ENCODE results near the gene COX6A2. TPM values are rescaled to one million over a fixed set of nuclear protein-coding genes. Genes with fewer than 3 reads are reported as not detected.

Gene COX6A2
- total RNA-seq, 3 donors from 2014 or later, result 0.80 TPM; not detected in 2

DNA sequence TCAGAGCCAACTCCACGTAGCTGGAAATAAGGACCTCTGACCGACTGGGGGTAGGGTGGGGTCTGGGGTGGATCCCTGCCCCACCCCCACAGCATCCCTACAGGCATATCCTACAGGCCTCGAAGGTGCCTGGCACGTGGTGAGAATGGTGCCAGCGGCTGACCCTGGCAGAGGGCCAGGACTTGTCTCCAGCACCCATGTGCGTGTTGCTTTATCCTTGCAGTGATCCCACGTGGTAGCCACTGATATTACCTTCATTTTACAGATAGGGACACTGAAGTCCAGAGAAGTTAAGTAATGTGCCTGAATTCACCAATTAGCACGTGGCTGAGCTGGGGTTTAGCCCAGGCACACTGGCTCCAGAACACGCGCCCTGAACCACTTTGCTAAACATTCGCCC is 26.7 kb downstream of the COX6A2 start:
- no peak for TF ChIP-seq CTCF (IDR thresholded peaks at IDR 0.05)
- H3K9me3 ChIP-seq, result no peaks in the 10 kb centered on the region
- intact Hi-C loops (cut with DNase I, micrococcal nuclease), result no loop called here
- DNase-seq (no peak), ATAC-seq (no peak)
- no peak overlapping the region for H3K4me3 ChIP-seq
- no peaks in the 10 kb centered on the region for H3K4me1 ChIP-seq (ENCODE audit: low read depth)
- no peaks in the 10 kb centered on the region for H3K36me3 ChIP-seq (ENCODE audit: low read depth)

DNA sequence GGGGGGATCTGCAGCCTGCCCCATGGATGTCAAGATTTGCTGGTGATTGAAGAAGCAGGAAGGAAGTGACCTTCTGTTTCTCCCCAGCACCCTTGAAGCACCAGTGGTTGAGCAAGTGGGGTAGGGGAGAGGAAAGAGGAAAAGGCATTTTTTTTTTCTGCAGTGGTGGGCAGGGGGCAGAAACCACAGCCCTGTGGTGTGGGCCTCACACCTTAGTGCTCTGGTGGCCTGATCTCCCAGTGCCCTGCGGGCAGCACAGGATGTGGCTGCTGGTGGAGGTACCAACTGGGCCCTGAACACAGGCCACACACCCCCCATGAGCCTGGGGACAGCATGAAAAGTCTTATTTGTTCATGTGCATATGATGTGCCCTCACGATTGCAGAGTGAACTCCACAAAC is 28.0 kb downstream of the COX6A2 start:
- TF ChIP-seq CTCF (IDR thresholded peaks at IDR 0.05), result no peak
- DNase-seq, result no peak
- Histone ChIP-seq H3K36me3 (ENCODE audit: low read depth) (no peaks in the 10 kb centered on the region), H3K9me3 (no peaks in the 10 kb centered on the region), H3K4me3 (no peak overlapping the region), H3K4me1 (ENCODE audit: low read depth) (no peaks in the 10 kb centered on the region)
- ATAC-seq, result peak; percentile 20
- intact Hi-C loops (cut with DNase I, micrococcal nuclease), result no loop called here

- no peak overlapping the region for H3K4me3 ChIP-seq
- TF ChIP-seq CTCF (IDR thresholded peaks at IDR 0.05), result no peak
- ATAC-seq, result no peak
- intact Hi-C loops (cut with DNase I, micrococcal nuclease), result no loop called here
- DNase-seq, result peak in 1 of 3 donors; percentile 27
- no peaks in the 10 kb centered on the region for H3K36me3 ChIP-seq (ENCODE audit: low read depth)
- no peaks in the 10 kb centered on the region for H3K9me3 ChIP-seq
- H3K4me1 ChIP-seq (ENCODE audit: low read depth), result no peaks in the 10 kb centered on the region
Measured at GRCh38 chr16:31397701-31398100, 30.5 kb downstream of the COX6A2 start.

DNA sequence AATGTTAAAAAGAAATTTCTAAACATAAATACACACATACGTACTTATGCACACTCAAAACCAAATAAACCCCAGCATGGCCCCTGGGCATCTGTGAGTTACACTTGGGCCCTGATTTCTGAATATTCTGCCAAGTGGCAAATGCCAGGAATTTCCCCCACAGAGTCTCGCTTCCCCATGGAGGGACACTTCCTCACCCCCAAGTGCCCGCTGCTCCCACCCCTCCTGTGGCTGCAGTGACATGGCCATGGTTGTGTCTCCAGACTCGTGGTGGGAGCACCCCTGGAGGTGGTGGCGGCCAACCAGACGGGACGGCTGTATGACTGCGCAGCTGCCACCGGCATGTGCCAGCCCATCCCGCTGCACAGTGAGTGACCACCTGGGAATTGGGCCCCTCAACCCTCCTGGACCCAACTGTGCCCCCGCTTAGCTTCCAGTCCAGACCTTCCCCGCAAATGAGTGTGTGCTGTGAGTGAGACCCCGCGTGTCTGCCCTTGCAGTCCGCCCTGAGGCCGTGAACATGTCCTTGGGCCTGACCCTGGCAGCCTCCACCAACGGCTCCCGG is 31.0 kb downstream of the COX6A2 start:
- no peaks in the 10 kb centered on the region for H3K9me3 ChIP-seq
- H3K4me1 ChIP-seq (ENCODE audit: low read depth), result no peaks in the 10 kb centered on the region
- intact Hi-C loops (cut with DNase I, micrococcal nuclease), result no loop called here
- no peak for ATAC-seq
- no peak for TF ChIP-seq CTCF (IDR thresholded peaks at IDR 0.05)
- no peaks in the 10 kb centered on the region for H3K36me3 ChIP-seq (ENCODE audit: low read depth)
- H3K4me3 ChIP-seq, result no peak overlapping the region
- DNase-seq, result peak in 1 of 3 donors; percentile 38

DNA sequence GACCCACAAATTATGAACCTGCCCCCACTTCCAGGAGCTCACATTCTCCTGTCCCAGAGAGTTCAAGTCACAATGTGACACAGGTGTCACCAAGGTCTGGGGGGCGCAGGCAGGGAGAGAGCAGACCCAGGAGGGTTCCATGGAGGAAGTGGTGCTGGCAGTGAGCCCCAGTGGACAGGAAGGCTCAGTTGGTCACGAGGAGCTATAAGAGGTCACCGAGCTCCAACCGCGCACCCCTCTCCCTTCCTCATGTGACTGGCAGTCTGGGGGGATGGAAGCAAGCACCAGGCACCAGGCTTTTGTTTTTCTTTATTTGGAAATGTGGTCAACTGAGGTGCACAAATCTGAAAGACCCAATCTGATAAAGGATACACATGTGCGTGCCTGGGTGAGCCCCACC is 32.5 kb downstream of the COX6A2 start:
- DNase-seq (peak in 2 of 3 donors; percentile 30 to 53), ATAC-seq (no peak)
- Histone ChIP-seq H3K36me3 (ENCODE audit: low read depth) (no peaks in the 10 kb centered on the region), H3K9me3 (no peaks in the 10 kb centered on the region), H3K4me1 (ENCODE audit: low read depth) (no peaks in the 10 kb centered on the region), H3K4me3 (no peak overlapping the region)
- intact Hi-C loops (cut with DNase I, micrococcal nuclease), result no loop called here
- TF ChIP-seq CTCF (IDR thresholded peaks at IDR 0.05), result no peak

- no peak for ATAC-seq
- no peak within 1 kb of the TSS for H3K4me3 ChIP-seq
- intact Hi-C loops (cut with DNase I, micrococcal nuclease), result no loop called here
- no peaks in the 10 kb centered on the region for H3K9me3 ChIP-seq
- no peaks in the 10 kb centered on the region for H3K4me1 ChIP-seq (ENCODE audit: low read depth)
- TF ChIP-seq CTCF (IDR thresholded peaks at IDR 0.05), result no peak
- DNase-seq, result peak in 1 of 3 donors; percentile 17
- no peaks in the 10 kb centered on the region for H3K36me3 ChIP-seq (ENCODE audit: low read depth)
Measured at GRCh38 chr16:31393056-31393455, 35.1 kb downstream of the COX6A2 start, which contains the start of gene ITGAD. ITGAD (plus strand) TSS chr16:31393335; CDS start chr16:31393361, 26 bp downstream.

Measured in mucosa of descending colon (tissue), 3 donors.